Dermis microvascular lymphatic vessel endothelial cell (primary cell): ENCODE data around the gene DPH6. TPM values are rescaled to one million over a fixed set of nuclear protein-coding genes. Genes with fewer than 3 reads are reported as not detected.

Experiments used
- DNase-seq, 2 donors: peaks; one replicate each; pipeline versions ENCODE4 v3.0.0 to v3.0.0-alpha.2; 2010; ENCODE audit warnings: low read depth in 2 of 2
- total RNA-seq: library from RNA; depleted of rRNA; stranded (reverse); fragments of >200 nt; gene quantifications from 2 replicates; pipeline ENCODE4 v1.2.1, GENCODE V29; 2014

Gene DPH6
- total RNA-seq, 1 donor from 2014 or later, result 10.3 TPM

DNA sequence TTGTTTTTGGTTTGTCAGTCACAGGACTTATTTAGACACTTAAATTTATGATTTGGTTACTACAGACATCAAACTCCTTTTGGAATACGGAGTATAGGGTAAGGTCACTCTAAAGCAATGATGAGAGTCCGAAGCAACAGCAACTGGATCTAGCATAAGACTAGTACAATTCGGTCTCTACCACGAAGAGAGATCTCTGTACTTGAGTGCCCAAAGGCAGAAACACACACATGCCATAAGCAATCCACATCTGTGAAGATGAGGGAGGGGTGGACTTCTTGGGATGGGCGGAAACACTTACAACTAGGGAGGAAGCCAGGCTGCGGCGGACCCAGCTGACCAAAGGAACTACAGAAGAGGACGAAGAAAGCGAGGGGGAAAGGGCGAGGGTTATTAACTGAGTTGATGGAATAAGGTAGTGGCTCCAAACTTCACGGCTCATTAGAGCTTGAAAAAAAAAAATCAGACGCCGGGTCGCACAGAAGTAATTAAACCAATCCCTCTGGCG is 595 bp downstream of the DPH6 start:
- peak in 1 of 2 donors; percentile 66 for DNase-seq

DNA sequence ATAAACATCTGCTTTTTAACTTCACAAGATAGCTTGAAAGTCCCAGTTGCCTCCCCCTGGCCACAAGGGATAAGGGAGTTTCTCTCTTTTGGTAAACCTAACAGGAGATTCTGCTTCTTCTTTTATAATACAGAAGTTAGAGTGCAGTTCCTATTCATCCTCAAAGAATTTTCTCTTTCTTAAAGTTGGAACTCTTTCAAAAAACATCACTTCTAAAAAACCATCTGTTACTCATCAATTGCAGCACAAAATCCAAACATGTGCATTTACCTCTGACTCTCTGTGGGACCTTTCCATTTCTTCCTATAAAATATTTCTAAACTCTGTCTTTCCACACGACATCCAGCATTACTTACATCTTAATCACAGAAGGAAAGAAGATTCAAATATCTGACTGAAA is 5.1 kb downstream of the DPH6 start:
- no peak for DNase-seq

DNA sequence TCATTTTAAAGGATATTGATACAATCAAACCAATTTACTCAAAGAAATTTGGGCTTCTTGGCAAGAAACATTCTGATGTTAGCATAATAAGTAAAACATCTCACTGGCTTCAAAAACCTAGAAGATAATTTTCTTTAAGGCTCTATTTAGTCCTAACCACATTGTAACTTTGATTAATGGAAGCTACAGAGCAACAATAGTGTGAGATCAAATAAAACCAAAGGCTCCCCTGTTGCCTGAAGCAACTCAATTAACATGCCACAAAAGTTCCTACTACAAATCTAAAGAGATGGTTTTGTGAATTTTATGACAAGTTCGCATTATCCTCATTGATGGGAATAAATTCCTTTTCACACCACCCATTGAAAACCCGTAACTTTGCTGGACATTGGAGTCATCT is 5.9 kb downstream of the DPH6 start:
- DNase-seq, result no peak

DNA sequence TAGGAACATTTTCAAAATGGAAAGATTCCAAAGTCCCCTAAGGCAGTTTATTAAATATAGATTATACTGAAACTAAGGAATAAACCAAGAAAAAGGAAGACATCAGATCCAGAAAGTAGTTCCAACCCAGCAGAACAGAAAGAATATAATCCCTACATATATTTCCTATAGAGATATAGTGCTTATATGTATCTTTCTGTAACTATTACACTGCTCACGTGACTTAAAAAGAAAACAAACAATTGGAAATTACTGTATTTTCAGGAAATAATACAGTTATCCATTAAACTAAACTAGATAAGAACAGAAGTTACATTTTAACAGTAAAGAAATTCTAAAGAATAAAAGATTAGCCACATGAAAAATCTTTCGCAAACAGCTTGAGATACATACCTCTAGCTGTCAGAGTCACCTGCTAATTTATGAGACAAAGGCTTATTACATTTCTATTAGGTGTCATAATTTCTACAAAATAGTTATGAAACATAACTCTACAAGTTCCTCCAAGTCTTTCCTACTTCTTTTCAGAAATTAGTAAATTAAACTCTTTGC is 10.5 kb downstream of the DPH6 start:
- no peak for DNase-seq

DNA sequence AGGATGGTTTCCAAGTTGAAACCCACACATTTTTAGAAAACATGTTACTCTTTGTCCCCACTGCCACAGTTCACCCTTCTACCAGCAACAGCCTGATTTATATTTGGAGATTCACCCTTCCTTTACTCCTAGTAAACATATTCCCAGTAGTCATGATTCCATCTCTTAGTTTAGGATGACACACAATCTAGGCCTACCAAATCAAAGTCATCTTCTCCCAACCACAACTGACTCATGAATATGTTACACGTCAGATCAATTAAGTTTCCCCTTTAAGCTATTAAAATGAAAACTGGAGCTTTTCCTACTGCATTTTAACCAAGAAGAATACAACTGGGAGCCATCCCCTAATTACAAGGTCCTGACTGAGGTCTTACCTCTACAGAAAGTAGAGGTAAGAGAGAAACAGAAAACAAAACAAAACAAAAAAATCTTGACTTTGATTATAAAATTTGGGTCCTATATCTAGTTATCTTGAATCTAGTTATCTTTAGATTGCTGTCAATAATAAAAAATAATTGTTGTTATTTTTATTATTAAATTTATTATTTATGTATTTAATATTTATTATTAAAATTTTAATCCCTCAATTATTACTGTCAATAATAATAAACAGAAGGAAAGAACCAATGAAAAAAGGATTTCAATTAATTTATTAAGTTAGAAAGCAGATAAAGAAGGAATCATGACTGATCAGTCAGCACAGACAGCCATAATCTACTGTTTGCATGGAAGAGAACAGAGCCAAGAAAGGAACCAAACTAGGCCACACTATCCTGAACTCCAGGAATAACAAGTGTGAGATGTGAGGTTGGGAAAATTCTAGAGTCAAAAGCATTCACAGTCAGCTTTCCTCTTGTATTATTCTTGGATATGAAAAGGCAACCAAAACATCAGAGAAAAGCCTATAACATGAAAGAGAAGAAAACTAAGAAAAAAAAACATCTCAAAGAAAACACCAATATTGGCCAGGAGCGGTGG is 12.5 kb downstream of the DPH6 start:
- no peak for DNase-seq

DNA sequence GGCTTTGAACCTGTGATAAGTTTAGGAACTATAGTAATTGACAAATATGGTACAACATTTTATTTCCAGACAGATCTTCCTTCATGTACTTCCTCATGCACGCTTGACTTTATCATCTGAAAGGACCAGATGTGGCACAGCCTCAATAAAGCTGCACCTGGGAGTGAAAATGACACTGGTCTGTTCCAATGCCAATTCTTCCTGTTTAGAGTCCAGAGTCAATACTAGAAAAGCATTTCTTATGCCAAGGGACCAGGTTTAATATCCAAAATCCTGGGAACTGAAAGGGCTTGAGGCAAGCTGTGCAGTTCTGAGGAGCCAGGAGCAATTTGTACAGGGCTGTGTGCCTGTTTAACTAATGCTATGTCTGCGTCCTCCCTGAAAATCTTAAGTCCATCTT is 15.3 kb downstream of the DPH6 start:
- no peak for DNase-seq

DNA sequence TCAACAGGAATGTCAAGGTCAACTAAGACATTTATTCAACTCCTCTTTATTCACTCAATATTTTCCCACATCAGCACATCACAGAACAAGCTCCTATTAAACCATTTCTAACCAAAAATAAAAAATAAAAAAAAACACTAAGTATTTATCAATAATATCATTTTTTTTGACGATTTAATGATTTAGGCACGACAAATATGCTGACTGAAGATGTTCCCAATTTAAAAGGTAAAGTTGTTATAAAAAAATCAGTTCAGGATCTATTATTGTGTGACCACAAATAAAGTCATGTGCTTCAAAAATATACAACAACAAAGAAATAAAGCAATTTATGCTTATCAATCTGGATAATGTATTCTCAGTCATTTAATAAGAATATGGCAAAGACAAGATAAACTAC is 16.2 kb downstream of the DPH6 start:
- no peak for DNase-seq

DNA sequence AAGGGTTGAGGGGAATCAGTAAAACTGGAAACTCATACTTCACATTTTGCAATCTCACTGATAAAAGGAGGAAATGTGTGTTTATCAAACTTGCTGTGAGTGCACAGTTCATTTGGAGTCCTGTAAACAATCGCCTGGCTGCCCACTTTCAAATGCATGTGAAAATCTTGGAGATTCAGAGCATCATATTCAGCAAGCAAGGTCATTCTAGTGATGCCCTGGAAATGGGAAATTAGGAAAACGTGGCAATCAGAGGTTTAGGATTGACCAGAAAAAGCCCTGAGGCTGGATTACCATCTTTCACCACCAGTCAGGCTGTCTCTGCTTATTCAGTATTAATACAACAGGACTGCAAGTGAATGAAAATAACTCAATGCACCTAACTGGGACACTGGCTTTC is 23.9 kb downstream of the DPH6 start:
- DNase-seq, result peak in 1 of 2 donors; percentile 74

DNA sequence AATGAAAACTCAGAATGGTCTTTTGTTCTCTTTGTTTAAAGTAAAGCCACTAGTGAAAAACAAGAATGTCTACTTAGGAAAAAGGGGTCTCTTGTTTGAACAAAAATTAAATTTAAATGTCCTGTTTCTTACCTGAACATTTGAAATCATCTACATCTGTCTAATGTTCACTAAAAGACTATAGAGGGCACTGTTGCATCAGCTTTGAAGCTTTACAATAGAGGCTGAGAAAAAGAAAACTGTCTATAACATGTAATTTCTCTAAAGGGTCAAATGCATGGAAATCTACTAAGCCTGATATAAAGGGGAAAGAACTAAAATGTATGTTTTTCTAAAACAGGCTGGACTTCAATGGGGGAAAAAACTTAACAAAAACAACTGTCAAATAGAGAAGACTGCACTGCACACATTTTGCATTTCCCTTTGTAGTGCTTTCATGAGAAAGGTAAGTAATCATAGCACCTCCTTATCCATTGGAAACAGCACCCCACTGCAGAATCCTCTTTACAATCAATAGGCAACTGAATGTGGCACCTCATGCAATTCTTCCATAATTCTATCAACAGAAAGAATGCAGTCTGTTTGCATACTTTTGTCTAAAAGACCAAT is 26.3 kb downstream of the DPH6 start:
- DNase-seq, result peak; percentile 48 to 74

DNA sequence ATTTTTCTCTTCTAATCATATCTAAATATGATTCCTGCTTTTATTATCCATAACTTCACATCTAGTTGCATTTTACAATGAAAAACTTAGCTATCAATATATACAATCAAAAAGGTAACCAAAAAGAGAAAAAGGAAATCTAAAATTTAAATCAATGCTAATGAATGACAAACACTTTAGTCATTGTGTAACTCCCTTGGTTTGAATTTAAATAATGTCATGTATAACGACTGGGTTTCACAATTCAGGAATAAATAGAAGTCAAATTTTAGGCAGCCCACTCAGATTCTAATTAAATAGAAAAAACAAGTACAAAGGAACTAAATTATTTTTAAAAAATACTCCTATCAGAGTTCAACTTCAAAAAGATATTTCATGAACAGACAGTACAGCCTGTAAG is 26.9 kb downstream of the DPH6 start:
- no peak for DNase-seq

DNA sequence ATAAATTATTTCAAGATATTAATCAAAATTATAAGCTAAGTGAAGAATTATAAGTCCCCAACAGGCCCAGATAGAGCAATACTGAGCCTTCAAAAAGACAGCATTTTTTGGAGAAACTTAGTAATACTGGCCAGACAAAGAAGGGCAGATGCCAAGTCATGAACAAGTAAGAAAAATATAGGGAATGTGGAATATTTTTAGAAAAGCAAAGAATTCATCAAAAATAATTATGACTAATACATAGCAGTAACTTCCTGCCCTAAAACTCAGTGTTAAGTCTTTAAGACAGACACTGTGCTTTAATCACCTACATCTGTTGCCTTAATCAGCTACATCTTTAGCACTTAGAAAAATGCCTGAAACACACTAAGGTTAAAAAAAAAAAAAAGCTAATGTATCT is 31.2 kb downstream of the DPH6 start:
- peak in 1 of 2 donors; percentile 27 for DNase-seq

DNA sequence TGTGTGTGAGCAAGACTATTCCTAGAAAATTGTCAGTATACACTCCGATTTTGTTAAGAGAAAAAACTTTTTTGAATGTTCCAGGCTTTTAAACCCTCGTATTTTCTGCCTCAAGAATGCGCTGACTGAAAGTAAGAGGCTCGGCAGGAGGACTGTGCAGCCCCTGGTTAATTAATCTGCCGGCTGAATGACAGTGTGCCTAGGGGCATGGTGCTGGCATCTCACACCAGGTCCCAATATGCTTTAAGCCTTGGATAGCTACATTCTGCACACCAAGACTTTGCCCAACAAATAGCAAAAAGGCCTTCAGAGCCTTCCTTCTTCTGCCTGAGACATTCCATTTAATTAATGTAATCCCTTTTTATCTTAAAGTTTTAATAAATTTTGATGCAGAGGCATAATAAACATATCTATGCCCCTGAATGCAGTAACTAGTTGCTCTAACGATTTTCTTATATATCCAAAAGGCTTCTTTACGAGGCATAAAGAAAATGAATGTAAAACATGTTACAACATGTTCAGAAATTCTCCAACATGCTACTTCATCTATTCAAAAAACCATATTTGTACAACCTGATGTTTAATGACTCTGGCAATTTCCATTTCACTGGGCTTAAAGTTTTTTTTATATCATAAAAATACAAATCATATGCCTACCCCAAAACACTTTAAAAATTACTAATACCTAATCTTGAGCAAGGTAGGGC is 37.9 kb downstream of the DPH6 start:
- DNase-seq, result no peak

DNA sequence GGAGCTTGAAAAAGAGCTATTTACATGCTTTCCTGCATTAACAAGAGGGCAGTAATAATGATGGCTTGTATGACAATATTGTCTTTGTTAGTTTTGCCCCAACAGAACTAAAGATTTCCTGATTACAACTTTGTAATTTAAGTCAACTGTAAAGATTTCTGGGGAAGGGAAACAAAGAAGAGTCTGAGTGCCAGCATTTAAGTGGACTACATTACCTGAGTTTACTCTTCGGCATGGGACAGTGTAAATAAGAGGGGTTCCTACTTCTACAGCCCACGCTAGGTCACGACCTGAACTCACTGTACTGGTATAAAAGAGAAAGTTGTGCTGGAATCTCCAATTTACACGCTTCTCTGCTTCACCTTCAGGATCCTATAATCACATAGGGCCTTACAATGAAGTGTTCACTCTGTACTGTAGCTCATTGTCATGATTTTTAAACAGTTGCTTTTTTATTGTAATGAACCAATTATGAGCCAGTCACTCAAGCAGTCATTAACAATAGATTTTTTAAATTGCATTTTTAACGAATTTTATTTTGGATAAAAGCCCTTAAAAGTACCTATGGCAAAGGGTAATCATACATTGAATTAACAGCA is 39.6 kb downstream of the DPH6 start:
- DNase-seq, result no peak

DNA sequence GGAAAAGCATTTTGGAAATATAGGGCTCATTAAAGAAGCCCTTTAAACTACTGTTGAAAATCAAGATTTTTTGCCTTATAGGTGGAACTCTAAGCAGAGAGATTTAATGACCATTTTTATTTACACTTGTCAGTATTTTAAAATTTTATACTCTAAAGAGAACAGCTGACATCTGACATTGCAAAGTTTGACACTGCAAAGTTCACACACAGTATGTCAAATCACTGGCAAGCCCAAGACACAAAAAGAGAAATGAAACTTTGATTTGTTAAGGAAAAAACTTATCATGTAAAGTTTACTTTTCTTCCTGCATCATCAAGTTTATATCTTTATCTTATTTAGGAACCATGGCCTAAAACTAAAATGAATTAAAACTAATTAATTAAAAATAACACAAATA is 40.2 kb downstream of the DPH6 start:
- no peak for DNase-seq

DNA sequence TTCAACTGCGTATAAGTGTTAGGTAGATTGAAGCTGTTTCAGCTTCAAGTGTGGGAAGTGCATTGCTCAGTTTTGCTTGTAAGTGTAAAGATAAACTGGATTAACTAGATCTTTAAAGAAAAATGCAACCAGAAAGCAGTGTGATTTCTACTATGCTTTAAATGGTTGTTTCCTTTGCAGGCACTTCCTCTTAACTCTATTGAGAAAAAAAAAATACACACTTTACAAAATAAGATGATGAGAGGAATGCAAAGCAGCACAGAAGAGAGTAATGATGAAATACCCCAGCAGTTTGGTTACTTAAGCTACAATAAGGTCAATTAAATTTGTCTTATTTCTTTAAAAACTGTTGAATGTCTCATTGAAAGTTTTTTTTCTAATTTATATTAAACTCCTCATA is 40.8 kb downstream of the DPH6 start:
- DNase-seq, result no peak

DNA sequence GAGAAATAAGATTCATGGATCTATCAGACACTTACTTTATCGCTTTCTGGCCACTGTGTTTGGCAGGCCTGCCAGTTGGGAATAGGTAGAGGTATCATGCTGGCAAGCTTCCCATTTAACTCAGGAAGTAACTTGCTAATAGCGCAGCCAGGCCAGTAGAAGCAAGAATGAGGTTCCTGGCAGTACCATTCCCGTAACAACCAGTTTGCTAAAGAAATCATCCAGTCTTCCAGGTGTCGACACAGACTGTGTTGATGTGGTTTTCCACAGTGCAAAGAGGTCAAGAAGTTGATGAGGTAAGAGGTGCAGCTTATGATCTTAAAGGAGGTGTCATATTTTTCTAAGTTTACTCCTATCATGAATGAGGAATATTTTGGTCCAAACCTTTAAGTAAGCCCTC is 46.2 kb downstream of the DPH6 start:
- DNase-seq, result no peak

DNA sequence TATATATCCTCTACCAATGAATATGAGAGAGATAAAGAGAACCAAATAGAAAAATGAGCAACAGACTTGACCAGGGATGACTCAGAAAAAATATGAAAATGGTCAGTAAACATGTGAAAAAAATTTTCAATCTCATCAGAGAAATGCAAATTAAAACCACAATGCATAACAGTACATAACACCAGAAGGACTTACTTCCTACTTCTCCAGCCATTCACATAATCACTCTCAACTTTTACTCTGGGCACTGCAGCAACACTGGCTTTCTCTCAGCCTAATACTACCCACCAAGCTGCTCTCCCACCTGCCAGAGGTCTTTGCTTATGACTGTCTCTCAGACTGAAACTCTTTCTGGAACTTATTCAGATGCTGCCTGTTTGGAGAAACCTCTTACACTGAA is 49.4 kb downstream of the DPH6 start:
- DNase-seq, result no peak

DNA sequence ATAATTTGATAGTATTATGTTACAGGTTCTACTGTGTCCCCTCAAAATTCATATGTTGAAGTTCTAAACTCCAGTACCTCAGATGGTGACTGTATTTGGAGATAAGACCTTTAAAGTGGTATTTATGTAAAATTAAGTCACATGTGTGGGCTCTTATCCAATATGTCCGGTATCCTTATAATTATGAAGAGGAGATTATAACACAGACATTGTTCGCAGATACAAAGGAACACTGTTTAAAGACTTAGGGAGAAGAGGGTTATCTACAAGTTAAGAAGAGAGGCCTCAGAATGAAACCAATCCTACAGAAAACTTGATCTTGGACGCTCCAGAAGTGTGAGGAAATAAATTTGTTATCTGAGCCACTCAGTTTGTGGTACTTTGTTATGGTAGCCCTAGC is 50.9 kb downstream of the DPH6 start:
- DNase-seq, result no peak

DNA sequence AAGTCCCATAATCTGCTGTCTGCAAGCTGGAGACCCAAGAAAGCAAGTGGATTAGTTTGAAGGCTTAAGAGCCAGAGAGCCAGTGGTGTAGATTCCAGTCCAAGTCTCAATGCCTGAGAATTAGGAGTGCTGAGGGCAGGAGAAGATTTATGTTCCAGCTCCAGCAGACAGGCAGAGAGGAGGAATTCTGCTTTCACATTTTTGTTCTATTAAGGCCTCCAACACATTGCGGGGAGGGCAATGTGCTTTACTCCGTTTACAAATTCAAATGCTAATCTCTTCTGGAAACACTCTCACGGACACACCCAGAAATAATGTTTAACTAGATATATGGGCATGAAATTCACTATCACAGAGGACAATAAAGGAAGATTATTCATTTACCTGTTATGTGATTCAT is 54.0 kb downstream of the DPH6 start:
- DNase-seq, result no peak

DNA sequence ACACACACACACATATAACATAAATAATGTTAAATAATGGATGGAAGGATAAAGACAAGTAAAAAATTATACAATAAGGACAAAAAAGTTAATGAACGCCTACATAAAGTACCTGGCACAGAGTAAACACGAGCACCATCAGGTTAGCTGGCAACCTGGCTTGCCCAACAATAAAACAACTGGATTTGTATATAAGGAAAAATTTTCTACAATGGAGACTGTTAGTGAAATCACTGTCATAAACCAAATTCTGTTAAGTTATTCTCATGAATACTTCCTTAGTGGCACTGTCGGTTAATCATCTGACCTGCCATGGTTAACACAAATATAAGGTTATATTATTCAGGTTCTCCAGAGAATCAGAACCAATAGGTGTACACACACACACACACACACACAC is 54.8 kb downstream of the DPH6 start:
- no peak for DNase-seq

DNA sequence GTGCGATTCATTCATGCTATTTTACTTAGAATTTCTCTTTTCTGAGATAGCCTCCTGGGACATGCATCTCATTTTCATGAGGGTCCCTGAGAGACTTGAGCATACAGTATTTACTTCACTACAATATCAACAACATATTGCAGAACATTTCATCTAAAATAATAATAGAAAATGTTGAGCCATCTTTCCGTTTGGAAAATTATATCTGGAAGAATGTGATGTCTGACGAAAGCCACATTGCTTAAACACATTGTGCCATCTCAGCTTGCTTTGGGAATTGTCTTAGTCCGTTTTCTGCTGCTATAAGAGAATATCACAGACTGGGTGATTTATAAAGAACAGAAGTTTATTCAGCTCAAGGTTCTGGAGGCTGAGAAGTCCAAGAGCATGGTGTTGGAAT is 55.5 kb downstream of the DPH6 start:
- DNase-seq, result no peak

DNA sequence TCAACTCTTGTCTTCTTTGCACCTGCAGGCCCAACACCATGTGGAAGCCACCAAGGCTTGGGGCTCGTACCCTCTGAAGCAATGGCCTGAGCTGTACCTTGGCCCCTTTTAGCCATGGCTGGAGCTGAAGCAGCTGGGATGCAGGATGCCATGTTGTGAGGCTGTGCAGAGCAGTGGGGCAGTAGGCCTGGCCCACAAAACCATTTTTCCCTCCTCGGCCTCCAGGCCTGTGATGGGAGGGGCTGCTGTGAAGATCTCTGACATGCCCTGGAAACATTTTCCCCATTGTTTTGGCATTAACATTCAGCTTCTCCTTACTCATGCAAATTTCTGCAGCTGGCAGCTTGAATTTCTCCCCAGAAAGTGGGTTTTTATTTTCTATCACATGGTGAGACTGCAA is 58.5 kb downstream of the DPH6 start:
- DNase-seq, result no peak
